Measurements from ENCODE around the gene GCNA. TPM values are rescaled to one million over a fixed set of nuclear protein-coding genes. Genes with fewer than 3 reads are reported as not detected.

The GCNA gene
- total RNA-seq, 4 donors from 2014 or later = 2.8 to 12.9 (median 8.8) TPM

GRCh38 chrX:71619193-71619592 lies 41.0 kb downstream of the GCNA start:
- Histone ChIP-seq H3K36me3 (peaks cover 0 to 11% (median 0%) of the 10 kb centered on the region in 3 donors), H3K4me1 (peaks cover 0 to 21% (median 10%) of the 10 kb centered on the region in 4 donors), H3K27ac (no peak overlapping the region), H3K27me3 (no peaks in the 10 kb centered on the region), H3K9me3 (no peaks in the 10 kb centered on the region), H3K4me3 (no peak overlapping the region)
- DNase-seq (ENCODE audit: low spot score in 2 of 2) = no peak
- 87 to 89% methylated on average over 8 of the region's 8 CpGs for WGBS, 2 donors
- TF ChIP-seq POLR2A (IDR thresholded peaks at IDR 0.05) (no peak), CTCF (IDR thresholded peaks at IDR 0.05) (no peak), EP300 (IDR thresholded peaks at IDR 0.05) (no peak)

- Histone ChIP-seq H3K4me3 (no peak overlapping the region), H3K36me3 (peaks cover 0 to 3% (median 0%) of the 10 kb centered on the region in 3 donors), H3K4me1 (peaks cover 0 to 21% (median 10%) of the 10 kb centered on the region in 4 donors), H3K9me3 (no peaks in the 10 kb centered on the region), H3K27ac (no peak overlapping the region), H3K27me3 (no peaks in the 10 kb centered on the region)
- no peak for DNase-seq (ENCODE audit: low spot score in 2 of 2)
- no peak for TF ChIP-seq POLR2A (IDR thresholded peaks at IDR 0.05)
- no peak for TF ChIP-seq CTCF (IDR thresholded peaks at IDR 0.05)
- no peak for TF ChIP-seq EP300 (IDR thresholded peaks at IDR 0.05)
- WGBS, 2 donors = 67 to 100% methylated on average over 1 of the region's 1 CpG
Observed at GRCh38 chrX:71619986-71620385, 41.7 kb downstream of the GCNA start.

- H3K4me1 ChIP-seq = peaks cover 0 to 21% (median 10%) of the 10 kb centered on the region in 4 donors
- no peaks in the 10 kb centered on the region for H3K36me3 ChIP-seq
- H3K4me3 ChIP-seq = no peak overlapping the region
- no peak for DNase-seq (ENCODE audit: low spot score in 2 of 2)
- TF ChIP-seq CTCF (IDR thresholded peaks at IDR 0.05) (no peak), EP300 (IDR thresholded peaks at IDR 0.05) (no peak), POLR2A (IDR thresholded peaks at IDR 0.05) (no peak)
- 42 to 48% methylated on average over 5 to 6 of the region's 6 CpGs for WGBS, 2 donors
- no peaks in the 10 kb centered on the region for H3K9me3 ChIP-seq
- H3K27ac ChIP-seq = peak overlapping the region in 1 of 4 donors; percentile 85
- H3K27me3 ChIP-seq = peaks cover 0 to 8% of the 10 kb centered on the region in 2 donors
Observed at GRCh38 chrX:71621603-71622002, 43.4 kb downstream of the GCNA start.

- Histone ChIP-seq H3K27ac (peak overlapping the region in 3 of 4 donors; percentile 71 to 85 (median 74)), H3K9me3 (no peaks in the 10 kb centered on the region), H3K4me1 (peaks cover 0 to 21% (median 10%) of the 10 kb centered on the region in 4 donors), H3K27me3 (peaks cover 0 to 8% of the 10 kb centered on the region in 2 donors), H3K36me3 (no peaks in the 10 kb centered on the region), H3K4me3 (no peak overlapping the region)
- DNase-seq (ENCODE audit: low spot score in 2 of 2) = no peak
- 74 to 96% methylated on average over 4 to 9 of the region's 9 CpGs for WGBS, 2 donors
- TF ChIP-seq POLR2A (IDR thresholded peaks at IDR 0.05) (no peak), EP300 (IDR thresholded peaks at IDR 0.05) (no peak), CTCF (IDR thresholded peaks at IDR 0.05) (no peak)
Observed at GRCh38 chrX:71622032-71622575, 43.9 kb downstream of the GCNA start.

GRCh38 chrX:71622576-71623450 lies 44.6 kb downstream of the GCNA start:
- H3K9me3 ChIP-seq = no peaks in the 10 kb centered on the region
- WGBS, 2 donors = 38 to 55% methylated on average over 7 to 13 of the region's 13 CpGs
- TF ChIP-seq EP300 (IDR thresholded peaks at IDR 0.05) = no peak
- TF ChIP-seq POLR2A (IDR thresholded peaks at IDR 0.05) = no peak
- peak in 3 of 5 experiments; percentile 11 to 31 (median 15) for TF ChIP-seq CTCF (IDR thresholded peaks at IDR 0.05)
- peaks cover 0 to 21% (median 10%) of the 10 kb centered on the region in 4 donors for H3K4me1 ChIP-seq
- H3K36me3 ChIP-seq = no peaks in the 10 kb centered on the region
- no peak overlapping the region for H3K4me3 ChIP-seq
- DNase-seq (ENCODE audit: low spot score in 2 of 2) = peak; percentile 47 to 50
- H3K27me3 ChIP-seq = peaks cover 0 to 8% of the 10 kb centered on the region in 2 donors
- H3K27ac ChIP-seq = peak overlapping the region; percentile 9 to 85 (median 72)
